ENCODE measurements around the gene SIAH1.
"Not testable (repeated sequence)": the region's sequence is repeated elsewhere in the genome, so short reads cannot be mapped to it uniquely, and the experiment has no call there.

SIAH1 gene

GRCh38 chr16:48392407-48392806 is 7.2 kb upstream of the SIAH1 start:
- DNase-seq: no peak

GRCh38 chr16:48386559-48387312 is 1.5 kb upstream of the SIAH1 start:
- no peak for DNase-seq

DNA sequence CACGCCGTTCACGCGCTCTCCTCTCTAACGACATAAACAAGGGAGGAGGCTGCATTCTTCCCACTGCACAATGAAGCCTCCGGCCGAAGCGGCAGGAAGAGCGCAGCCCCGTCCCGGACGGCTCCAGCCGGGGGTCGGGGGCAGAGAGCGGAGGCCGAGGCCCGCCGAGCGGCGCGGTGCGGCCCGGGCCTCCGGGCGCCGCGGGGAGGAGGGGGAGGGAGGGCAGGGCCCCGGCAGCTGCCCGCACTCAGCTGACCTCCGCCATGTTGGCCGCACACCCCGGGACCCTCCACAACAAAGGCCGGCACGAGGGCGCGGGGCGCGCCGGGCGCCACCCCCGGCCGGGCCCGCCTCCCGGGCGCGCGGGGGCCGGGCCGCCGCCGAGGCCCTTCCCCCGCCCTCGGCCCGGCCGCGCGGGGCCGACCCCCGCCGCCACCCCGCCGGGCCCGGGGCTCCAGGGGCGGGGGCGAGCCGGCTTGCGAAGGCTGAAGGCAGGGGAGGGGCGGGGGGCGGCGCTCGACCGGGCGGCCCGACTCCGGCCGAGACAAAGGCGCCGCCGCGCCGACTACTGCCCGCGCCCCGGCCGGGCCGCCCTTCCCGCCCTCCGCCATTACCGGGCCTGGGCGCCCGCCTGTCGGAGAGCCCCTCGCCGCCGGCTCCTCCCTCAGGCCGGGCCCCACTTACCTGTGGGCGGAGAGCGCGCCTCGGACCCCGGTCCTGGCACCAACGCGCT is 527 bp downstream of the SIAH1 start:
- peak; percentile 7 for DNase-seq

DNA sequence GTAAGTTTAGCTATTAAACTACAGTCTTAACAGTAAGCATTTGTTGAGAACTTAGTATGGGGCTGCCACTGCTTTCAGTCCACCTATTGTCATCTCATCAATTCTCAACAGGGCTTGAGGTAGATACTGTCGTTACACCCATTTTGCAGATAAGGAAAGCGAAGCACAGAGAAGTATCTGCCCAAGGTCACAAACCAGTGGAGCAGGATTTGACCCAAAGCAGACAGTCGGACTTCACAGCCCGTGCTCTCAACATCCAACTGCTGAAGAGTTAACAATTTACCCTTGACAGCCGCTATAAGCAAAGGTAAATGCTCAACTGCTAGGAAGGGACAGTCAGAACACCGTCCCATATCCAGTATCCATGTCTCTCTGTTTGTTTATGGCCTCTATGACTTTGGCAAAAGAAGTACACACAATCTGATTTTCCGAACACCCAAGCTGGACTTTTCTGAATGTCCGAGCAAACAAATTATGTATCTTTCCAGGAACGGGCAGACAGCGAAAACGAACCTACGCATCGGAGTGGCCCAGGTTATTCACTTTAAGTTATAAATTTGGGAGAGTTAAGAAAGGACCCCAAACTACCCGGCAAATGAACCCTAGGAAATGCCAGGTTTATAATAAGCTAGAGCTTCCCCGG is 1.2 kb downstream of the SIAH1 start:
- DNase-seq: no peak

DNA sequence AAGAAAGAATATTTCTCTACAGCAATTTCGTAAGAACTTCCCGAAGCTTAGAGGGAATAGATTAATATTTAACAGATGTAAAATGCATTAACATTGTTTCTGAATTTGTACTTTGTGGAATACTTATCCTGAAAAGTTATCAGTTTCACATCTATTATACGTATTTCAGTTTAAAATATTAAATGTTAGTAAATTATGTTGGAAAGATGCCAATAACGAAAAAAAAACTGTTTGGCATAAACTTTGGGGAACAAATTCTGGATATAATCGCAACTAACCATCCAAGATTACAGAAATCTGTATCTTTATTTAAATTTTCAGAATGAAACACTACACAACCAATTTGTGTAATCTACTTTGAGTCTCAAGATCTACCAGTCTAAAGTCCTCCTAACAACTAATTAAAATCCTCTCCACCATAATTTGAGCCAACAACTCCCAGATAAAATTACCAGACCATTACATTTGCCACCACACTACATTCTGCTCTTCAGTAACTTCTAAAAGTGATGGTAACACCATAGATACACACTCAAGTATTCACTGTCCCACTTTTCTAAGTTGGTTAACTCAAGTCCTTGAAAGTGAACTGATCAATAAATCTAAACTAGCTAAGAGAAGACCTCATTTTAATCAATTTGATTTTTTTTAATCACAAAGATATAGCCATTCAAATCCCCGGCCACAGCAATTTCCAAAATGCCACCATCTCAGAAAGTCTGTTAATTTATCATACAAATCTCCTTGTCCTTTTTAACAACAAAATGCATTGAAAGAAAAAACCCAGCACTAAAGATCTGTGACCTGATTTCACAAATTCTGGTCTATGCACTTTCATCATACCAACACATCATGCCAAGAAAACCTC is 2.0 kb downstream of the SIAH1 start:
- no peak for DNase-seq

- no peak for DNase-seq
Measured at GRCh38 chr16:48382131-48382530, 3.1 kb downstream of the SIAH1 start.

DNA sequence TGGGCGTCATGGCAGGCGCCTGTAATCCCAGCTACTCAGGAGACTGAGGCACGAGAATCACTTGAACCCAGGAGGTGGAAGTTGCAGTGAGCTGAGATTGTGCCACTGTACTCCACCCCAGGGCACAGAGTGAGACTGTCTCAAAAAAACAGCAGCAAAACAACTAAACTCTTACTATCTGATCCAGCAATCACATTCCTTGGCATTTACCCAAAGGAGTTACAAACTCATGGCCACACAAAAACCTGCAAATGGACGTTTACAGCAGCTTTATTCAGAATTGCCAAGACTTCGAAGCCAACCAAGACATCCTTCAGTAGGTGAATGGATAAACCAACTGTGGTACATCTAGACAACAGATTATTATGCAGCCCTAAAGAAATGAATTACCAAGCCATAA is 4.0 kb downstream of the SIAH1 start:
- DNase-seq: no peak

DNA sequence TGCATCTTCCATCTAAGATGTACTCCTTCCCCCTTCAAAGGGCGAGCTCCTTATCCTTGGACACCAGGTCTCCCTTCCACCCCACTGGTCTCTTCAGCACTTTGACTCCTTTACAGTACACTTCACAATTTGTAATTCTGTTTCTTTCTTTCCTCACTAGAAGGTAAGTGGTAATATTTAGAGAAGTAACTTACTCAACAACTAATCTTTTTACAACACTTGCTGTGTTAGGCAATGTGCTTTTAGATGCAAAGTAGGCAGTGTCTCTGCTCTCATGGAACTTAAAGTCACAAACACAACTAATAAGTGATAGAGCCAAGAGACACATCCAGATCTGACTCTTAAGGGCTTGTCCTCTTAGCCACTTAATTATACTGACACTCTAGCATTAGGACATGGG is 6.4 kb downstream of the SIAH1 start:
- DNase-seq: no peak

DNA sequence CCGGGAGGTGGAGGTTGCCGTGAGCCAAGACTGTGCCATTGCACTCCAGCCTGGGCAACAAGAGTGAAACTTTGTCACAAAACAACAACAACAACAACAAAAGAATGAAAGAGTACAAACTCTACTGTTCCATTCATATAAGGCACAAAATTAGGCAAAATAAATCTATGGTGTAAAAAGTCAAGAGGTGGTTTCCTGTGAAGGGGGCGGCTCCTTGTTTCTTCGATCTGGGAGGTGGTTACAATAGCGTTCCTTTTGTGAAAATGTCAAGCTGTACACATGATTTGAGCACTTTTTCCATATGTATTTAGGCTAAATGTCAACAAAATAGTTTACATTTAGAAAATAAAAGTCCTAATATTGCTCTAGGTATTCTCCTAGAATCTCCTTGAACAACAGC is 6.9 kb downstream of the SIAH1 start:
- no peak for DNase-seq

- not testable (repeated sequence) for DNase-seq
Measured at GRCh38 chr16:48377301-48377700, 7.9 kb downstream of the SIAH1 start.

- DNase-seq: no peak
Measured at GRCh38 chr16:48374255-48374654, 11.0 kb downstream of the SIAH1 start.

DNA sequence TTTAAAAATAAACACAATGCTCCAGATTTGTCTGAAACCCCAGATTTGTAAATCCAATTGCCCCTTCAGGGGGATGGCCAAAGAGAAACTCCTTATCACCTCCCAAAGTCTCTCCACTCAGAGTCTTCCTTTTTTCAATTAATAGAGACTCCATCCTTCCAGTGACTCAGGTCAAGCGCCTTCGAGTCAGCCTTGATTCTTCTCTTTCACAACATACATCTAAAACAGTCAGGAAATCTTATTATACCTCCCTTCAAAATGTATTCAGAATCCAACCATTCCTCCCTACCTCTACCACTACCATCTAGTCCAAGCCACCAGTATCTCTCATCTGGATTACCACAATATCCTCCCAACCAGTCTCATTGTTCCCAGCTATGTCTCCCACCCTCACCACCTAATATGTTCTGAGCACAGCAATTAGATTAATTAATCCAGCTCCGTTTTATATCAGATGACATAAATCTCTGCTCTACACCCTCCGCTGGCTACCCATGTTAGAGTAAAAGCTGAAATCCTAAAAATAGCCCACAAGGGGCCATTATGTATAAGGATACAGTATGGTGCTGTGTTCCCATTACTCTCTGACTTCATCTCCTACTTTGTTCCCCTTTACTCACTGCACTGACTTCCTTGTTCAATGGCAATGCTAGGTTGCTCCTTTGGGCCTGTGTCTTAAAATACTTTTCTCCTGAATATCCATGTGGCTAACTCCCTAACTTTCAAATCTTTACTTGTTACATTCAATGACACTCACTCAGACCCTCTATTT is 11.8 kb downstream of the SIAH1 start:
- no peak for DNase-seq

- no peak for DNase-seq
Measured at GRCh38 chr16:48372744-48373143, 12.5 kb downstream of the SIAH1 start.

- no peak for DNase-seq
Measured at GRCh38 chr16:48371393-48371780, 13.8 kb downstream of the SIAH1 start.

- not testable (repeated sequence) for DNase-seq
Measured at GRCh38 chr16:48370668-48371392, 14.4 kb downstream of the SIAH1 start.

GRCh38 chr16:48370229-48370628 is 15.0 kb downstream of the SIAH1 start:
- DNase-seq: no peak

GRCh38 chr16:48369765-48370164 is 15.4 kb downstream of the SIAH1 start:
- no peak for DNase-seq

GRCh38 chr16:48367441-48368049 is 17.7 kb downstream of the SIAH1 start:
- no peak for DNase-seq

GRCh38 chr16:48366165-48367093 is 18.8 kb downstream of the SIAH1 start:
- peak; percentile 43 for DNase-seq

All from activated CD4-positive, alpha-beta T cell treated with anti-CD3 and anti-CD28 coated beads, Interleukin-2, amount 50 U/mL, for 1 hour (primary cell).